Heart right ventricle (tissue), 16 donors: ENCODE measurements around the gene INS. TPM values are rescaled to one million over a fixed set of nuclear protein-coding genes. Genes with fewer than 3 reads are reported as not detected.

ENCODE experiments used
- ATAC-seq, 8 donors: fragments of 200-7000 bp; cut with Tn5 transposase; one replicate each; pipeline ENCODE4 v1.9.1; 2020; ENCODE audit warnings: mild to moderate bottlenecking in 8 of 8, moderate library complexity in 8 of 8, moderate number of reproducible peaks in 1 of 8
- DNase-seq, 2 donors: peaks; one replicate each; pipeline ENCODE4 v3.0.0-alpha.2; 2020
- H3K27ac ChIP-seq, 10 donors: fragments of 200-600 bp; sonication (generic) in 2 of 10; one replicate each; pipeline versions ENCODE4 v1.5.0 to v1.8.0; 2020 to 2022; ENCODE audit warnings: mild to moderate bottlenecking in 3 of 10
- H3K27me3 ChIP-seq, 7 donors: fragments of 200-600 bp; one replicate each; pipeline ENCODE4 v1.8.0; 2021 to 2022; ENCODE audit warnings: mild to moderate bottlenecking in 2 of 7
- H3K36me3 ChIP-seq, 9 donors: fragments of 200-600 bp; sonication (generic) in 1 of 9; one replicate each; pipeline versions ENCODE4 v1.5.0 to v1.8.0; 2020 to 2022; ENCODE audit warnings: mild to moderate bottlenecking in 2 of 9
- H3K4me1 ChIP-seq, 9 donors: fragments of 200-600 bp; sonication (generic) in 1 of 9; one replicate each; pipeline versions ENCODE4 v1.5.0 to v1.8.0; 2020 to 2022; ENCODE audit warnings: mild to moderate bottlenecking in 4 of 9
- H3K4me3 ChIP-seq, 10 donors: fragments of 200-600 bp; sonication (generic) in 2 of 10; one replicate each; pipeline versions ENCODE4 v1.5.0 to v1.8.0; 2020 to 2022; ENCODE audit warnings: mild to moderate bottlenecking in 7 of 10, moderate library complexity in 2 of 10
- H3K9me3 ChIP-seq, 11 donors: fragments of 200-600 bp in 10 of 11; sonication (generic) in 2 of 11; one replicate each; pipeline versions ENCODE4 v1.5.0 to v1.8.0; 2013 to 2022; ENCODE audit warnings: mild to moderate bottlenecking in 2 of 11, control low read depth in 1 of 11, moderate library complexity in 1 of 11
- WGBS, 2 donors: extraction: QIAGEN DNeasy Blood & Tissue Kit; methylation state at CpG; one replicate each; pipeline ENCODE4 v1.1.7; 2013; ENCODE audit warnings: inconsistent platforms in 1 of 2; 5-methylcytosine and 5-hydroxymethylcytosine counted together
- intact Hi-C, 10 donors: fragments of 100-400 bp; cut with DNase I; formaldehyde crosslinking; loops; one replicate each; pipeline versions ENCODE4 v1.11.1 to v1.14.2; 2022
- polyA plus RNA-seq, 2 donors: library from polyadenylated mRNA; stranded (reverse); fragments of 200-250 nt; gene quantifications; one replicate each; pipeline ENCODE4 v1.2.3, GENCODE V29; 2013
- total RNA-seq, 10 donors: library from RNA; stranded (reverse); fragmentation: NEBNext Ultra II Directional in 3 of 10; extraction: Animal tissue kit (Norgen Biotek cat#: 25700) in 3 of 10; gene quantifications; one replicate each; pipeline versions ENCODE4 v1.2.1 to v1.2.4, GENCODE V29; 2021 to 2023
- TF ChIP-seq, protein P1 (sequence below), 9 donors: fragments of 200-600 bp; sonication (generic) in 2 of 9; IDR thresholded peaks; one replicate each; pipeline versions ENCODE4 v1.5.0 to v1.8.0; 2021 to 2022; ENCODE audit warnings: antibody characterized with exemption in 9 of 9, mild to moderate bottlenecking in 5 of 9, moderate library complexity in 1 of 9
- donor health status: Arrhythmogenic right ventricular cardiomyopathy.
- donor health status: ischemic (EF 13 %, LVEDD 7.1; RV severe dilation, severe dysfunction).
- donor health status: healthy with polysubstance abuse.
- donor health status: DM: no; HTN: yes; CAD: no.
- donor health status: DM: no; HTN: no; CAD: no.
- donor health status: ischemic (EF 25% LVEDD 6.9; RV normal size, moderate dysfunction).
- donor health status: ischemic (EF 25% LVEDD 5.7; RV mildly dilated, moderate dysfunction).
- donor health status: healthy.
- donor health status: DM: yes; HTN: yes; CAD: no.
- donor health status: Ischemic cardiomyopathy.
- donor health status: ischemic (EF 35%, LVEDD 5.7; RV mildly dilated, moderate dysfunction).
- donor health status: nonischemic (EF 11% LVEDD 7.7; RV severe dilation, severe dysfunction).
- donor health status: DM: yes; HTN: yes; CAD: no.
- donor health status: PGD.
- donor health status: ischemic (EF 29% LVEDD 5.4; RV normal size, mild dysfunction).
- donor health status: nonischemic (EF 23%, LVEDD 6.1; RV moderate dilation, normal function).

The INS gene
- total and polyA plus RNA-seq, 12 donors: 0.76 to 3.3 (median 1.0) TPM; not detected in 9

DNA sequence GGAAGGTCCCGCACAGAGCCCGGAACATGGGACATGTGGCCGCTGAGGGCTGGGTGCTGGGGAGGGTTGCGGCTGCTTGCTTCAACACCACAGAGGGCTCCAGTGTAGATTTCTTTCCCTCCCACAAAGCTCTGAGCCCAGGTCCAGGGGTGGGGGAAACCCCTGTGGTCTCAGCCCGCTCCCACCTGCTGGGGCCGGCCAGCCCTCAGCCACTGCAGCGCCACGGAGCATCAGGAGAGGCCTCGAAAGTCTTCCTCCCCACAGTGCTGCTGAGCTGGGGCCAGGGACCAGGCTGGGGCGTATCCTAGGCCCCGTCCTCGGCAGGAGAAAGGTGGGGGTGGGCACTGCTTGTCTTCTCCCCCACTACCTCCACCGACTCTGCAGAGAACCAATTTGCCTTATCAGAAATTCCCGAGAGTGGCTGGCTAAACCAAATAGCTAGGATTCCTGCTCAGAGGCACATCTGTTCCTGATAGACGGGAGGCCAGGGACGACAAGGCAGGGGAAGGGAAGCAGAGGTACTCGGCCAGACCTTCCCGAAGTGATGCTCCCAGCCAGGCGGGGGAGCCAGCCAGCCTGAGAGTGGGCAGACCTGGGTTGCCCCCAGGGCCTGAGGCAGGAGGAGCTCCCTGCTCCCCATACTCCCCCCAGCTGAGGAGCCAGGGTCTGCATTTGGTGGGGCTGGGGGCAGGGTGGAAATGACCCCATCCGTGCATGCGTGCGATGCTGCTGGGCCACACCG, 40.5 kb downstream of the INS start:
- Histone ChIP-seq H3K36me3 (no peaks in the 10 kb centered on the region), H3K4me3 (no peak overlapping the region), H3K27me3 (peaks cover 0 to 31% (median 26%) of the 10 kb centered on the region in 7 donors), H3K9me3 (peaks cover 0 to 20% (median 9%) of the 10 kb centered on the region in 11 donors), H3K27ac (no peak overlapping the region), H3K4me1 (no peaks in the 10 kb centered on the region)
- intact Hi-C loops: loop anchor here in 1 of 10 donors (5.0 kb wide), 1 partner anchor 43 kb away; no protein-coding TSS in a partner anchor
- ATAC-seq: no peak
- TF ChIP-seq, protein P1, sequence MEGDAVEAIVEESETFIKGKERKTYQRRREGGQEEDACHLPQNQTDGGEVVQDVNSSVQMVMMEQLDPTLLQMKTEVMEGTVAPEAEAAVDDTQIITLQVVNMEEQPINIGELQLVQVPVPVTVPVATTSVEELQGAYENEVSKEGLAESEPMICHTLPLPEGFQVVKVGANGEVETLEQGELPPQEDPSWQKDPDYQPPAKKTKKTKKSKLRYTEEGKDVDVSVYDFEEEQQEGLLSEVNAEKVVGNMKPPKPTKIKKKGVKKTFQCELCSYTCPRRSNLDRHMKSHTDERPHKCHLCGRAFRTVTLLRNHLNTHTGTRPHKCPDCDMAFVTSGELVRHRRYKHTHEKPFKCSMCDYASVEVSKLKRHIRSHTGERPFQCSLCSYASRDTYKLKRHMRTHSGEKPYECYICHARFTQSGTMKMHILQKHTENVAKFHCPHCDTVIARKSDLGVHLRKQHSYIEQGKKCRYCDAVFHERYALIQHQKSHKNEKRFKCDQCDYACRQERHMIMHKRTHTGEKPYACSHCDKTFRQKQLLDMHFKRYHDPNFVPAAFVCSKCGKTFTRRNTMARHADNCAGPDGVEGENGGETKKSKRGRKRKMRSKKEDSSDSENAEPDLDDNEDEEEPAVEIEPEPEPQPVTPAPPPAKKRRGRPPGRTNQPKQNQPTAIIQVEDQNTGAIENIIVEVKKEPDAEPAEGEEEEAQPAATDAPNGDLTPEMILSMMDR (IDR thresholded peaks at IDR 0.05): no peak
- 47 to 52% methylated on average over 23 of the region's 23 CpGs for WGBS, 2 donors
- DNase-seq: no peak

DNA sequence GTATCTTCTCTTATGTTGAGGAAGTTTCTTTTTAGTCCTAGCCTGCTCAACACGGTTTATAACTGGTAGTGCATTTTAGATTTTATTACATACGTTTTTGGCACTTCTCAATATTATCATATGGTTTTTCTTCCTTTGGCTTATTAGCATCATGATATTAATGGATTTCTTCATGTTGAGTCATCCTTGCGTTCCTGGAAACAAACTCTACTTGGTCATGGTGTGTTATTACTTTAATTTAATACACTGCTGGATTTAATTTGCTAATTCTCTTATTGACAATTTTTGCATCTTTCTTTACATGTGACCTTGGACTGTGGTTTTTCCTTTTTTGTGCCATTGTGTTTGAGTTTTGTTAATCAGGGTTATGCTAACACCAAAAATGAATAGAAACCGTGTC, 42.3 kb downstream of the INS start:
- Histone ChIP-seq H3K36me3 (no peaks in the 10 kb centered on the region), H3K27me3 (peaks cover 0 to 31% (median 26%) of the 10 kb centered on the region in 7 donors), H3K4me1 (no peaks in the 10 kb centered on the region), H3K27ac (no peak overlapping the region), H3K9me3 (peaks cover 0 to 20% (median 9%) of the 10 kb centered on the region in 11 donors), H3K4me3 (no peak overlapping the region)
- ATAC-seq: no peak
- no peak for DNase-seq
- intact Hi-C loops: no loop called here
- TF ChIP-seq, protein P1 (IDR thresholded peaks at IDR 0.05): no peak
- 82 to 89% methylated on average over 4 of the region's 4 CpGs for WGBS, 2 donors

DNA sequence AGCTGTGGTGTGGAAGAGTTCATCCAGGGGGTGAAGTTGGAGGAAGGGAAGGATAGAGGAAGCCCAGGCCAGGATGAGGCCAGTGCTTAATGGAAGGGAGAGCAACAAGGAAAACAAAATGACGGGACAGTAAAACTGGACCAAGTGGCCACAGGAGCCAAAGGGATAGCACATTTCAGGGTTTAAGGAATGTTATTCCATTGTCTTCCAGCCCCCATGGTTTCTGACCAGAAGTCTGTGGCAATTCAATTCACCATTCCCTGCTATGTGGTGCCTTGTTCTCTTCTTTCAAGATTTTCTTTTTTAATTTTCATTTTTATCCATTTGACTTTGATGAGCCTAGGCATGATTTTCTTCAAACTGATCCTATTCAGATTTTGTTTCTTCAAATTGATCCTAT, 44.3 kb downstream of the INS start:
- no peak overlapping the region for H3K27ac ChIP-seq
- WGBS, 2 donors: 93 to 100% methylated on average over 1 of the region's 1 CpG
- DNase-seq: no peak
- TF ChIP-seq, protein P1 (IDR thresholded peaks at IDR 0.05): no peak
- no peaks in the 10 kb centered on the region for H3K36me3 ChIP-seq
- no peak for ATAC-seq
- no peak overlapping the region for H3K4me3 ChIP-seq
- peaks cover 0 to 20% (median 9%) of the 10 kb centered on the region in 11 donors for H3K9me3 ChIP-seq
- no peaks in the 10 kb centered on the region for H3K4me1 ChIP-seq
- peaks cover 0 to 24% (median 21%) of the 10 kb centered on the region in 7 donors for H3K27me3 ChIP-seq
- intact Hi-C loops: no loop called here

DNA sequence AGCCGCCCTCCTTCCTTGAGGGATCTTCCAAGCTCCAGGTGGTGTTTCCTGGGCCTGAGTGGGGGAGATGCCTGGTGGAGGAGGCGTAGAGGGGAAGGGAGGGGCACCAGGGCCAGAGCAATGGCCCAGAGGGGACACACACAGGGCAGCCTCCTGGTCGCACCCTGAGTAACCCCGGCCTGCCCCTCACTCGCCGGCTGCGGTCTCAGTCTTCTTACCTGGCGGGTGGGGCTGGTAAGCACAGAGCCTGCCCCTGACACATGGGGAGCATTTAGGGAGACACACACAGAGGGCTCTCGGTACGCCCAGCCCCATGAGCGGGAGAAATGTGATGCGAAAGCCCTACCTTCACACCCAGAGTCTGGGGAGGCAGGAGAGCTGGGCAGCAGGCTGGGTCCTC, 45.7 kb downstream of the INS start:
- H3K27me3 ChIP-seq: peaks cover 0 to 10% (median 8%) of the 10 kb centered on the region in 7 donors
- no peak overlapping the region for H3K27ac ChIP-seq
- no peaks in the 10 kb centered on the region for H3K36me3 ChIP-seq
- intact Hi-C loops: no loop called here
- H3K4me1 ChIP-seq: no peaks in the 10 kb centered on the region
- no peak for ATAC-seq
- peaks cover 0 to 20% (median 9%) of the 10 kb centered on the region in 11 donors for H3K9me3 ChIP-seq
- no peak for DNase-seq
- TF ChIP-seq, protein P1 (IDR thresholded peaks at IDR 0.05): no peak
- 96 to 98% methylated on average over 12 of the region's 12 CpGs for WGBS, 2 donors
- H3K4me3 ChIP-seq: no peak overlapping the region
